H1 (cell line): ENCODE results near the gene TMEM163. TPM values are rescaled to one million over a fixed set of nuclear protein-coding genes. Genes with fewer than 3 reads are reported as not detected.

Experiments
- CTCF ChIA-PET: fragments of 300-600 bp; sonication (Branson Sonifier 250); formaldehyde crosslinking; loops from one replicate; lab custom pipeline; 2021; ENCODE audit not compliant: partially characterized antibody; lab: Charles Lee
- POLR2A ChIA-PET: fragments of 300-600 bp; sonication (Branson Sonifier 250); formaldehyde crosslinking; loops from one replicate; lab custom pipeline; 2021; ENCODE audit warnings: inconsistent platforms; ENCODE audit not compliant: partially characterized antibody; lab: Charles Lee
- DNase-seq, 2 experiments: peaks; one replicate each; pipeline versions ENCODE4 v3.0.0 to v3.0.0-alpha.2; 2010 to 2022; ENCODE audit warnings: low spot score in 2 of 2, low read depth in 1 of 2, mixed read lengths in 1 of 2
- FAIRE-seq: peaks from 2 replicates; lab custom pipeline; 2011; peaks lifted over from hg19 to GRCh38; lab: Jason Lieb, UNC
- H2AFZ ChIP-seq: 2 replicates; pipeline ENCODE4 v1.8.1; 2012; ENCODE audit warnings: low read length, inconsistent platforms
- H2AK5ac ChIP-seq: 2 replicates; pipeline ENCODE4 v1.6.1; 2013; ENCODE audit warnings: low read depth, low read length
- H2BK120ac ChIP-seq: replicated peaks from 2 replicates; pipeline ENCODE3; 2013; ENCODE audit warnings: low read depth, low read length, inconsistent platforms
- H2BK12ac ChIP-seq: 2 replicates; pipeline ENCODE4 v1.6.1; 2013; ENCODE audit warnings: low read depth, low read length
- H2BK15ac ChIP-seq: 2 replicates; pipeline ENCODE4 v1.6.1; 2013; ENCODE audit warnings: low read length
- H2BK20ac ChIP-seq: 2 replicates; pipeline ENCODE4 v1.6.1; 2013; ENCODE audit warnings: low read length
- H2BK5ac ChIP-seq: 2 replicates; pipeline ENCODE4 v1.6.1; 2013; ENCODE audit warnings: low read depth, low read length
- H3K14ac ChIP-seq: 2 replicates; pipeline ENCODE4 v1.6.1; 2013; ENCODE audit warnings: inconsistent platforms; ENCODE audit not compliant: insufficient read length
- H3K18ac ChIP-seq: 2 replicates; pipeline ENCODE4 v1.6.1; 2013; ENCODE audit warnings: low read length; ENCODE audit errors: extremely low read depth
- H3K23ac ChIP-seq: 2 replicates; pipeline ENCODE4 v1.6.1; 2013; ENCODE audit warnings: inconsistent platforms; ENCODE audit not compliant: insufficient read length
- H3K23me2 ChIP-seq: 2 replicates; pipeline ENCODE4 v1.6.1; 2013; ENCODE audit warnings: low read depth, low read length
- H3K27ac ChIP-seq: 2 replicates; pipeline ENCODE4 v1.6.1; 2011; ENCODE audit warnings: low read depth, low read length, inconsistent platforms
- H3K27me3 ChIP-seq, 4 experiments: replicated peaks in 1 of 4; 1 replicate in 1 of 4; 2 replicates in 3 of 4; pipeline versions ENCODE4 v1.6.1 to v1.8.1; 2011 to 2013; ENCODE audit warnings: low read length in 3 of 4, mild to moderate bottlenecking in 3 of 4, inconsistent platforms in 2 of 4, mixed read lengths in 2 of 4, moderate library complexity in 1 of 4; ENCODE audit not compliant: control insufficient read depth in 3 of 4, insufficient read depth in 3 of 4; ENCODE audit errors: extremely low read depth in 1 of 4
- H3K36me3 ChIP-seq, 4 experiments: 2 replicates each; pipeline versions ENCODE4 v1.6.1 to v1.8.1; 2011 to 2013; ENCODE audit warnings: mild to moderate bottlenecking in 4 of 4, low read length in 3 of 4, moderate library complexity in 2 of 4, control low read depth in 1 of 4, inconsistent platforms in 1 of 4; ENCODE audit not compliant: insufficient read depth in 4 of 4, control insufficient read depth in 2 of 4
- H3K4ac ChIP-seq: replicated peaks from 2 replicates; pipeline ENCODE3; 2013; ENCODE audit warnings: low read length, low read depth, mixed read lengths, inconsistent platforms; ENCODE audit not compliant: insufficient read length
- H3K4me1 ChIP-seq, 4 experiments: replicated peaks in 1 of 4; 1 replicate in 1 of 4; 2 replicates in 3 of 4; pipeline versions ENCODE4 v1.6.1 to v1.8.1; 2011 to 2013; ENCODE audit warnings: low read length in 3 of 4, inconsistent platforms in 2 of 4, mixed read lengths in 1 of 4; ENCODE audit not compliant: insufficient read depth in 4 of 4, control insufficient read depth in 3 of 4
- H3K4me2 ChIP-seq, 2 experiments: 2 replicates each; pipeline versions ENCODE4 v1.6.1 to v1.8.1; 2011 to 2013; ENCODE audit warnings: low read depth in 2 of 2, low read length in 2 of 2, control low read depth in 1 of 2, inconsistent platforms in 1 of 2, mild to moderate bottlenecking in 1 of 2; ENCODE audit not compliant: insufficient read depth in 1 of 2
- H3K4me3 ChIP-seq, 4 experiments: fragments of 200-600, 300-600 bp in 1 of 4; sonication (generic), shearing (Covaris generic), sonication (Bioruptor Twin) in 1 of 4; 2 replicates each; pipeline versions ENCODE4 v1.5.1 to v1.8.1; 2011 to 2016; ENCODE audit warnings: low read length in 4 of 4, low read depth in 3 of 4, control low read depth in 2 of 4, inconsistent platforms in 2 of 4, mild to moderate bottlenecking in 2 of 4, mixed read lengths in 1 of 4, moderate library complexity in 1 of 4; ENCODE audit not compliant: insufficient read depth in 2 of 4; ENCODE audit errors: extremely low read depth in 1 of 4
- H3K56ac ChIP-seq: replicated peaks from 2 replicates; pipeline ENCODE3; 2013; ENCODE audit warnings: low read depth, mild to moderate bottlenecking, mixed read lengths, low read length, inconsistent platforms; ENCODE audit not compliant: insufficient read length
- H3K79me1 ChIP-seq: 2 replicates; pipeline ENCODE4 v1.6.1; 2013; ENCODE audit warnings: low read depth, low read length, control low read depth
- H3K79me2 ChIP-seq, 2 experiments: 2 replicates each; pipeline versions ENCODE4 v1.6.1 to v1.8.1; 2012 to 2013; ENCODE audit warnings: low read length in 2 of 2, mild to moderate bottlenecking in 2 of 2, inconsistent platforms in 1 of 2; ENCODE audit not compliant: insufficient read depth in 2 of 2, control insufficient read depth in 1 of 2
- H3K9ac ChIP-seq, 4 experiments: replicated peaks in 1 of 4; 1 replicate in 1 of 4; 2 replicates in 3 of 4; pipeline versions ENCODE4 v1.6.1 to v1.8.1; 2011 to 2013; ENCODE audit warnings: low read depth in 3 of 4, low read length in 3 of 4, control low read depth in 2 of 4, mild to moderate bottlenecking in 2 of 4, moderate library complexity in 2 of 4, inconsistent platforms in 1 of 4; ENCODE audit errors: extremely low read depth in 1 of 4
- H3K9me3 ChIP-seq, 2 experiments: 2 replicates each; pipeline versions ENCODE4 v1.6.1 to v1.8.1; 2012 to 2013; ENCODE audit warnings: mild to moderate bottlenecking in 2 of 2, moderate library complexity in 2 of 2, control low read depth in 1 of 2, inconsistent platforms in 1 of 2, low read depth in 1 of 2, low read length in 1 of 2, mixed read lengths in 1 of 2; ENCODE audit not compliant: insufficient read depth in 2 of 2
- H4K20me1 ChIP-seq, 2 experiments: replicated peaks in 1 of 2; 2 replicates each; pipeline versions ENCODE3 to v1.8.1; 2011 to 2013; ENCODE audit warnings: inconsistent platforms in 2 of 2, low read length in 2 of 2, mild to moderate bottlenecking in 1 of 2; ENCODE audit not compliant: insufficient read depth in 2 of 2, control insufficient read depth in 1 of 2
- H4K5ac ChIP-seq: 2 replicates; pipeline ENCODE4 v1.6.1; 2013; ENCODE audit warnings: low read length, low read depth, mixed read lengths, inconsistent platforms; ENCODE audit not compliant: insufficient read length
- H4K8ac ChIP-seq: 2 replicates; pipeline ENCODE4 v1.8.0; 2013; ENCODE audit warnings: mild to moderate bottlenecking, moderate library complexity, low read length, inconsistent platforms; ENCODE audit not compliant: insufficient read depth; ENCODE audit errors: extremely low read depth
- H4K91ac ChIP-seq: replicated peaks from 2 replicates; pipeline ENCODE3; 2013; ENCODE audit warnings: low read length, mixed read lengths, inconsistent platforms; ENCODE audit not compliant: insufficient read length
- ASH2L ChIP-seq: fragments of 200-600, 300-600 bp; sonication (generic); IDR thresholded peaks from one replicate; pipeline ENCODE4 v1.7.1; 2017; ENCODE audit warnings: low read length
- BRCA1 ChIP-seq: IDR thresholded peaks from 2 replicates; pipeline ENCODE4 v1.6.1; 2012; ENCODE audit warnings: low read depth, low read length, improper control_type of control experiment
- KDM5A ChIP-seq: fragments of 200-600 bp; IDR thresholded peaks from 2 replicates; pipeline ENCODE4 v1.7.1; 2012; ENCODE audit warnings: mild to moderate bottlenecking, low read length, inconsistent platforms, mixed read lengths
- NANOG ChIP-seq: IDR thresholded peaks from 2 replicates; pipeline ENCODE4 v1.6.1; 2011; ENCODE audit warnings: low read length, low read depth, mild to moderate bottlenecking, inconsistent platforms; ENCODE audit not compliant: insufficient read depth, poor library complexity, severe bottlenecking
- POU5F1 ChIP-seq: IDR thresholded peaks from 2 replicates; pipeline ENCODE4 v1.6.1; 2011; ENCODE audit warnings: low read depth, mild to moderate bottlenecking, low read length, moderate library complexity
- SRF ChIP-seq: IDR thresholded peaks from 2 replicates; pipeline ENCODE4 v1.6.1; 2011; ENCODE audit warnings: mild to moderate bottlenecking, low read depth, low read length, moderate library complexity
- WGBS, 2 experiments: shearing (Covaris generic) in 1 of 2; methylation state at CpG; one replicate each; pipeline versions ENCODE4 v1.1.6 to v1.1.7; 2013 to 2015; ENCODE audit warnings: low lambda C conversion rate in 2 of 2, mixed read lengths in 2 of 2, inconsistent platforms in 1 of 2, low coverage in 1 of 2, missing lambda C conversion rate in 1 of 2; ENCODE audit not compliant: insufficient replicate concordance in 2 of 2, insufficient coverage in 1 of 2, insufficient read length in 1 of 2; ENCODE audit errors: extremely low coverage in 1 of 2, missing lambda C conversion rate in 1 of 2; 5-methylcytosine and 5-hydroxymethylcytosine counted together
- polyA plus RNA-seq, 7 experiments: library from polyadenylated mRNA; depleted of rRNA in 3 of 7; stranded (reverse) in 5 of 7; unstranded in 2 of 7; fragments of >200 nt in 5 of 7; fragments of 200-250 nt in 2 of 7; gene quantifications; 1 replicate in 5 of 7; 2 replicates in 1 of 7; 4 replicates in 1 of 7; pipeline versions ENCODE4 v1.2.1 to v1.2.3, GENCODE V29; 2011 to 2013; ENCODE audit warnings: missing spikeins in 2 of 7, mixed read lengths in 2 of 7
- total RNA-seq: library from RNA; stranded (reverse); fragmentation: NEBNext Ultra II Directional; extraction: Animal tissue kit (Norgen Biotek cat#: 25700); gene quantifications from 2 replicates; pipeline ENCODE4 v1.2.1, GENCODE V29; 2021
- TF ChIP-seq, protein P1 (sequence below), 3 experiments: IDR thresholded peaks; 1 replicate in 2 of 3; 2 replicates in 1 of 3; pipeline versions ENCODE4 v1.5.1 to v1.6.1; 2011; ENCODE audit warnings: low read length in 3 of 3, mild to moderate bottlenecking in 3 of 3, inconsistent platforms in 2 of 3, low read depth in 1 of 3, moderate library complexity in 1 of 3; ENCODE audit not compliant: insufficient read depth in 1 of 3; ENCODE audit errors: control extremely low read depth in 1 of 3

The TMEM163 gene
- total and polyA plus RNA-seq, 2 of the 8 experiments (the other 6 are each of a cell fraction or from before 2014, with no cell fraction given), result 2.8 to 3.2 TPM

DNA sequence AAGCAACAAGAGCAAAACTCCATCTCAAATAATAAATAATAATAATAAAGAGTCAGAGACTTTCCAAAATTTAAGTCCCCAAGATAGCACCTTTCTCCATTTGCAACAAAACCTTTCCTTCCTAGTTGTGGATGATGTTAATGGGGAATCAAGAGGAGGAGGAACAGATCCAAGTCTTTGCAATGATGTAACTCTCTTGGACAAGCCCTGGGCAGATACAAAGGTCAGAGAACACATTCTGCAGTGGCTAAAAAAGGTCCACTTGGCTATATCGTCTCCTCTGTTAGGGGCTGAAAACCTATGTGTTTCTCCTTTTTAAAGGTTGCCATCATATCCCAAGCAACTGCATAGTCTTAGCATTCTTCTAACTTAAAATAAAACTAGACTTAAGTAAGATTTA, 151.1 kb downstream of the TMEM163 start:
- 89% methylated on average over 1 of the region's 1 CpG; no CpG with 5 or more reads in 1 of the 2 experiments for WGBS, 2 experiments
- no peak overlapping the region for H2BK5ac ChIP-seq
- H3K9ac ChIP-seq, result no peak overlapping the region
- no peak overlapping the region for H3K27ac ChIP-seq
- H3K14ac ChIP-seq, result no peak overlapping the region
- H3K9me3 ChIP-seq, result no peaks in the 10 kb centered on the region
- no peak overlapping the region for H4K8ac ChIP-seq
- H2BK12ac ChIP-seq, result no peak overlapping the region
- H4K5ac ChIP-seq, result no peak overlapping the region
- no peak overlapping the region for H2BK15ac ChIP-seq
- H2AK5ac ChIP-seq, result no peak overlapping the region
- H4K20me1 ChIP-seq, result no peaks in the 10 kb centered on the region
- DNase-seq (no peak), FAIRE-seq (no peak)
- ChIA-PET POLR2A (no interaction called here), CTCF (interaction anchor here (1.3 to 1.5 kb wide), 2 partner anchors 11 to 85 kb away, joined by 3 to 4 read pairs; no protein-coding TSS in a partner anchor)
- no peak overlapping the region for H2BK20ac ChIP-seq
- no peaks in the 10 kb centered on the region for H3K79me2 ChIP-seq
- no peak overlapping the region for H3K4ac ChIP-seq
- H2AFZ ChIP-seq, result no peak overlapping the region
- TF ChIP-seq NANOG (no peak), POU5F1 (no peak), SRF (no peak), ASH2L (no peak), BRCA1 (no peak), KDM5A (no peak)
- TF ChIP-seq, protein P1, sequence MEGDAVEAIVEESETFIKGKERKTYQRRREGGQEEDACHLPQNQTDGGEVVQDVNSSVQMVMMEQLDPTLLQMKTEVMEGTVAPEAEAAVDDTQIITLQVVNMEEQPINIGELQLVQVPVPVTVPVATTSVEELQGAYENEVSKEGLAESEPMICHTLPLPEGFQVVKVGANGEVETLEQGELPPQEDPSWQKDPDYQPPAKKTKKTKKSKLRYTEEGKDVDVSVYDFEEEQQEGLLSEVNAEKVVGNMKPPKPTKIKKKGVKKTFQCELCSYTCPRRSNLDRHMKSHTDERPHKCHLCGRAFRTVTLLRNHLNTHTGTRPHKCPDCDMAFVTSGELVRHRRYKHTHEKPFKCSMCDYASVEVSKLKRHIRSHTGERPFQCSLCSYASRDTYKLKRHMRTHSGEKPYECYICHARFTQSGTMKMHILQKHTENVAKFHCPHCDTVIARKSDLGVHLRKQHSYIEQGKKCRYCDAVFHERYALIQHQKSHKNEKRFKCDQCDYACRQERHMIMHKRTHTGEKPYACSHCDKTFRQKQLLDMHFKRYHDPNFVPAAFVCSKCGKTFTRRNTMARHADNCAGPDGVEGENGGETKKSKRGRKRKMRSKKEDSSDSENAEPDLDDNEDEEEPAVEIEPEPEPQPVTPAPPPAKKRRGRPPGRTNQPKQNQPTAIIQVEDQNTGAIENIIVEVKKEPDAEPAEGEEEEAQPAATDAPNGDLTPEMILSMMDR (IDR thresholded peaks at IDR 0.05; ENCODE audit: control extremely low read depth in 1 of 3, insufficient read depth in 1 of 3, low read depth in 1 of 3, low read length in 3 of 3), result no peak
- no peak overlapping the region for H4K91ac ChIP-seq
- H3K56ac ChIP-seq, result no peak overlapping the region
- no peak overlapping the region for H2BK120ac ChIP-seq
- no peaks in the 10 kb centered on the region; the same call in 1 of the 2 replicates for H3K23me2 ChIP-seq
- H3K23ac ChIP-seq, result no peak overlapping the region
- H3K18ac ChIP-seq, result no peak overlapping the region
- no peaks in the 10 kb centered on the region for H3K27me3 ChIP-seq
- H3K4me2 ChIP-seq, result no peak overlapping the region
- no peaks in the 10 kb centered on the region for H3K36me3 ChIP-seq
- H3K4me3 ChIP-seq, result no peak overlapping the region
- H3K79me1 ChIP-seq, result no peaks in the 10 kb centered on the region
- H3K4me1 ChIP-seq, result no peaks in the 10 kb centered on the region
